WTC11 (cell line): ENCODE measurements around the gene MEGF6. TPM values are rescaled to one million over a fixed set of nuclear protein-coding genes. Genes with fewer than 3 reads are reported as not detected.

Source experiments
- ATAC-seq: fragments of 200-7000 bp; cut with Tn5 transposase; 2 replicates; pipeline ENCODE4 v1.10.0; 2021; ENCODE audit warnings: mild to moderate bottlenecking, moderate library complexity
- CTCF ChIA-PET: fragments of 300-600 bp; sonication (Branson Sonifier 250); formaldehyde crosslinking; loops from one replicate; lab custom pipeline; 2021; ENCODE audit warnings: antibody characterized with exemption; lab: Charles Lee
- POLR2A ChIA-PET: fragments of 350-600 bp; sonication (Branson Sonifier 250); formaldehyde crosslinking; loops from one replicate; lab custom pipeline; 2021; ENCODE audit warnings: antibody characterized with exemption; lab: Charles Lee
- DNase-seq: peaks from one replicate; pipeline ENCODE4 v3.0.0; 2021; ENCODE audit warnings: low spot score
- H3K27ac Mint-ChIP-seq: 2 replicates; pipeline ENCODE4 v1.8.0; 2021; ENCODE audit warnings: mixed read lengths
- H3K27me3 Mint-ChIP-seq: 2 replicates; pipeline ENCODE4 v1.8.0; 2021; ENCODE audit warnings: low read depth, mild to moderate bottlenecking, moderate library complexity, mixed read lengths
- H3K36me3 Mint-ChIP-seq: 2 replicates; pipeline ENCODE4 v1.8.0; 2021; ENCODE audit warnings: mixed read lengths
- H3K4me1 Mint-ChIP-seq: 2 replicates; pipeline ENCODE4 v1.8.0; 2022; ENCODE audit warnings: mixed read lengths
- H3K4me3 Mint-ChIP-seq: 2 replicates; pipeline ENCODE4 v1.8.0; 2021; ENCODE audit warnings: mild to moderate bottlenecking, moderate library complexity, mixed read lengths
- H3K9me3 Mint-ChIP-seq: 2 replicates; pipeline ENCODE4 v1.8.0; 2021; ENCODE audit warnings: mixed read lengths
- CREB1 ChIP-seq: sonication (generic); formaldehyde crosslinking; IDR thresholded peaks from 2 replicates; pipeline ENCODE4 v1.8.0; 2023; ENCODE audit warnings: mild to moderate bottlenecking, missing genetic modification reagents
- ELF4 ChIP-seq: sonication (generic); formaldehyde crosslinking; IDR thresholded peaks from 2 replicates; pipeline ENCODE4 v1.8.1; 2022; ENCODE audit warnings: low read depth, mild to moderate bottlenecking, moderate library complexity, missing genetic modification reagents
- ESRRA ChIP-seq: sonication (generic); formaldehyde crosslinking; IDR thresholded peaks from 2 replicates; pipeline ENCODE4 v1.8.1; 2022; ENCODE audit warnings: mild to moderate bottlenecking, missing genetic modification reagents, borderline replicate concordance
- FOXJ3 ChIP-seq: sonication (generic); formaldehyde crosslinking; IDR thresholded peaks from 2 replicates; pipeline ENCODE4 v1.9.0; 2021; ENCODE audit warnings: missing genetic modification reagents, mild to moderate bottlenecking, borderline replicate concordance
- FOXK1 ChIP-seq: sonication (generic); formaldehyde crosslinking; IDR thresholded peaks from 2 replicates; pipeline ENCODE4 v1.8.0; 2022; ENCODE audit warnings: mild to moderate bottlenecking, moderate library complexity, missing genetic modification reagents
- FOXP1 ChIP-seq: sonication (generic); formaldehyde crosslinking; IDR thresholded peaks from 2 replicates; pipeline ENCODE4 v1.8.0; 2022; ENCODE audit warnings: missing genetic modification reagents, mild to moderate bottlenecking, moderate library complexity, borderline replicate concordance
- GABPB1 ChIP-seq: sonication (generic); formaldehyde crosslinking; IDR thresholded peaks from 2 replicates; pipeline ENCODE4 v1.8.1; 2023; ENCODE audit warnings: mild to moderate bottlenecking, missing genetic modification reagents
- GRHL2 ChIP-seq: fragments of 250-450 bp; sonication (Bioruptor Pico); IDR thresholded peaks from 2 replicates; pipeline ENCODE4 v1.8.0; 2022; ENCODE audit warnings: mild to moderate bottlenecking, moderate library complexity; ENCODE audit not compliant: insufficient replicate concordance, severe bottlenecking
- GTF2I ChIP-seq: fragments of 250-450 bp; sonication (Bioruptor Pico); conservative IDR thresholded peaks from 2 replicates; pipeline ENCODE4 v1.4.0; 2021; ENCODE audit warnings: mild to moderate bottlenecking
- KAT7 ChIP-seq: sonication (generic); formaldehyde crosslinking; IDR thresholded peaks from 2 replicates; pipeline ENCODE4 v1.8.1; 2023; ENCODE audit warnings: missing genetic modification reagents, mild to moderate bottlenecking, borderline replicate concordance
- MXD4 ChIP-seq: fragments of 250-450 bp; sonication (Bioruptor Pico); IDR thresholded peaks from 2 replicates; pipeline ENCODE4 v1.8.0; 2021; ENCODE audit warnings: mild to moderate bottlenecking, moderate library complexity, borderline replicate concordance
- MYBL2 ChIP-seq: sonication (generic); formaldehyde crosslinking; IDR thresholded peaks from 2 replicates; pipeline ENCODE4 v1.8.1; 2023; ENCODE audit warnings: mild to moderate bottlenecking, moderate library complexity, missing genetic modification reagents
- NFE2L1 ChIP-seq: sonication (generic); formaldehyde crosslinking; IDR thresholded peaks from 2 replicates; pipeline ENCODE4 v1.8.1; 2023; ENCODE audit warnings: missing genetic modification reagents
- OVOL2 ChIP-seq: fragments of 250-450 bp; sonication (Bioruptor Pico); IDR thresholded peaks from 2 replicates; pipeline ENCODE4 v1.9.0; 2021; ENCODE audit warnings: mild to moderate bottlenecking, borderline replicate concordance
- RELA ChIP-seq: sonication (generic); formaldehyde crosslinking; IDR thresholded peaks from 2 replicates; pipeline ENCODE4 v1.8.1; 2022; ENCODE audit warnings: missing genetic modification reagents, mild to moderate bottlenecking, borderline replicate concordance
- RORB ChIP-seq: fragments of 250-450 bp; sonication (Bioruptor Pico); IDR thresholded peaks from 2 replicates; pipeline ENCODE4 v1.9.0; 2021; ENCODE audit warnings: mild to moderate bottlenecking
- SMAD3 ChIP-seq: sonication (generic); formaldehyde crosslinking; IDR thresholded peaks from 2 replicates; pipeline ENCODE4 v1.8.0; 2022; ENCODE audit warnings: missing genetic modification reagents, mild to moderate bottlenecking, borderline replicate concordance
- SOX15 ChIP-seq: fragments of 250-450 bp; sonication (Bioruptor Pico); IDR thresholded peaks from 2 replicates; pipeline ENCODE4 v1.9.0; 2021; ENCODE audit warnings: mild to moderate bottlenecking
- SP1 ChIP-seq: sonication (generic); formaldehyde crosslinking; conservative IDR thresholded peaks from 2 replicates; pipeline ENCODE4 v1.8.1; 2022; ENCODE audit warnings: missing genetic modification reagents
- TCF7 ChIP-seq: sonication (generic); formaldehyde crosslinking; IDR thresholded peaks from 2 replicates; pipeline ENCODE4 v1.8.0; 2022; ENCODE audit warnings: mild to moderate bottlenecking, low read depth, missing genetic modification reagents, moderate library complexity
- ZNF138 ChIP-seq: sonication (generic); formaldehyde crosslinking; conservative IDR thresholded peaks from 2 replicates; pipeline ENCODE4 v1.8.1; 2022; ENCODE audit warnings: mild to moderate bottlenecking, moderate library complexity, missing genetic modification reagents
- ZNF396 ChIP-seq: fragments of 250-450 bp; sonication (Bioruptor Pico); IDR thresholded peaks from 2 replicates; pipeline ENCODE4 v1.8.0; 2021; ENCODE audit warnings: mild to moderate bottlenecking, moderate library complexity, borderline replicate concordance
- ZNF423 ChIP-seq: fragments of 250-450 bp; sonication (Bioruptor Pico); IDR thresholded peaks from 2 replicates; pipeline ENCODE4 v2.1.2; 2022; ENCODE audit warnings: mild to moderate bottlenecking, moderate library complexity
- total RNA-seq: library from RNA; stranded (reverse); gene quantifications from 3 replicates; pipeline ENCODE4 v1.2.3, GENCODE V29; 2021
- TF ChIP-seq, protein P1 (sequence below): sonication (generic); formaldehyde crosslinking; IDR thresholded peaks from 2 replicates; pipeline ENCODE4 v1.8.1; 2023; ENCODE audit warnings: mild to moderate bottlenecking, missing genetic modification reagents, borderline replicate concordance
- TF ChIP-seq, protein P2 (sequence below): fragments of 250-450 bp; sonication (Bioruptor Pico); IDR thresholded peaks from 2 replicates; pipeline ENCODE4 v2.1.2; 2022; ENCODE audit warnings: mild to moderate bottlenecking, moderate library complexity
- TF ChIP-seq, protein P3 (sequence below): sonication (generic); formaldehyde crosslinking; IDR thresholded peaks from 2 replicates; pipeline ENCODE4 v1.8.1; 2022; ENCODE audit warnings: low read depth, mild to moderate bottlenecking, moderate library complexity, missing genetic modification reagents, borderline replicate concordance
- TF ChIP-seq, protein P4 (sequence below): sonication (generic); formaldehyde crosslinking; IDR thresholded peaks from 2 replicates; pipeline ENCODE4 v1.8.1; 2022; ENCODE audit warnings: mild to moderate bottlenecking, missing genetic modification reagents, moderate library complexity, borderline replicate concordance
- TF ChIP-seq, protein P5 (sequence below): sonication (generic); formaldehyde crosslinking; IDR thresholded peaks from 2 replicates; pipeline ENCODE4 v1.8.1; 2023; ENCODE audit warnings: mild to moderate bottlenecking, missing genetic modification reagents

MEGF6 gene
- total RNA-seq, 1 experiment from 2014 or later: 24.9 TPM

DNA sequence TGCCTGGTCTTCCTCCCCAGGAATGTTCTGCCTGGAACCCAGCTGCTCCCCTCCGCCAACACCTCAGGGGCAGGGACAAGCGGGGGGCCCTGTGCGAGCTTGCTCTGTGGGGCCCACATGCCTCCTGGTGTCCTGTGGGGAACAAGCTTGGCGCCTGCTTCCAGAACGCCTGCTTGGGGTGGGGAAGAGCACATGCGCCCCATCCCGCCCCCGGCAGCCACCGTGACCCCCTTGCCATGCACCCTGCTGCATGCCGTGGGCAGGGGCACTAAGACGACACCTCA lies 57.4 kb downstream of the MEGF6 start:
- Mint-ChIP-seq H3K27ac (no peak overlapping the region), H3K9me3 (no peaks in the 10 kb centered on the region), H3K4me3 (no peak overlapping the region), H3K27me3 (no peaks in the 10 kb centered on the region; the same call in 1 of the 2 replicates), H3K36me3 (no peaks in the 10 kb centered on the region), H3K4me1 (no peaks in the 10 kb centered on the region)
- ChIA-PET POLR2A (no interaction called here), CTCF (interaction anchor here (1.3 to 2.9 kb wide), 4 partner anchors 10 to 101 kb away, joined by 3 to 11 read pairs (median 4); no protein-coding TSS in a partner anchor)
- no peak for TF ChIP-seq TCF7
- no peak for TF ChIP-seq FOXP1 (CRISPR knock-in tag)
- no peak for TF ChIP-seq MYBL2 (CRISPR knock-in tag)
- TF ChIP-seq ELF4: no peak
- TF ChIP-seq OVOL2 (CRISPR knock-in tag): no peak
- TF ChIP-seq, protein P1, sequence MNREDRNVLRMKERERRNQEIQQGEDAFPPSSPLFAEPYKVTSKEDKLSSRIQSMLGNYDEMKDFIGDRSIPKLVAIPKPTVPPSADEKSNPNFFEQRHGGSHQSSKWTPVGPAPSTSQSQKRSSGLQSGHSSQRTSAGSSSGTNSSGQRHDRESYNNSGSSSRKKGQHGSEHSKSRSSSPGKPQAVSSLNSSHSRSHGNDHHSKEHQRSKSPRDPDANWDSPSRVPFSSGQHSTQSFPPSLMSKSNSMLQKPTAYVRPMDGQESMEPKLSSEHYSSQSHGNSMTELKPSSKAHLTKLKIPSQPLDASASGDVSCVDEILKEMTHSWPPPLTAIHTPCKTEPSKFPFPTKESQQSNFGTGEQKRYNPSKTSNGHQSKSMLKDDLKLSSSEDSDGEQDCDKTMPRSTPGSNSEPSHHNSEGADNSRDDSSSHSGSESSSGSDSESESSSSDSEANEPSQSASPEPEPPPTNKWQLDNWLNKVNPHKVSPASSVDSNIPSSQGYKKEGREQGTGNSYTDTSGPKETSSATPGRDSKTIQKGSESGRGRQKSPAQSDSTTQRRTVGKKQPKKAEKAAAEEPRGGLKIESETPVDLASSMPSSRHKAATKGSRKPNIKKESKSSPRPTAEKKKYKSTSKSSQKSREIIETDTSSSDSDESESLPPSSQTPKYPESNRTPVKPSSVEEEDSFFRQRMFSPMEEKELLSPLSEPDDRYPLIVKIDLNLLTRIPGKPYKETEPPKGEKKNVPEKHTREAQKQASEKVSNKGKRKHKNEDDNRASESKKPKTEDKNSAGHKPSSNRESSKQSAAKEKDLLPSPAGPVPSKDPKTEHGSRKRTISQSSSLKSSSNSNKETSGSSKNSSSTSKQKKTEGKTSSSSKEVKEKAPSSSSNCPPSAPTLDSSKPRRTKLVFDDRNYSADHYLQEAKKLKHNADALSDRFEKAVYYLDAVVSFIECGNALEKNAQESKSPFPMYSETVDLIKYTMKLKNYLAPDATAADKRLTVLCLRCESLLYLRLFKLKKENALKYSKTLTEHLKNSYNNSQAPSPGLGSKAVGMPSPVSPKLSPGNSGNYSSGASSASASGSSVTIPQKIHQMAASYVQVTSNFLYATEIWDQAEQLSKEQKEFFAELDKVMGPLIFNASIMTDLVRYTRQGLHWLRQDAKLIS: no peak
- no peak for TF ChIP-seq ZNF138
- TF ChIP-seq SP1 (CRISPR knock-in tag): no peak
- no peak for TF ChIP-seq GTF2I (CRISPR knock-in tag)
- TF ChIP-seq, protein P2, sequence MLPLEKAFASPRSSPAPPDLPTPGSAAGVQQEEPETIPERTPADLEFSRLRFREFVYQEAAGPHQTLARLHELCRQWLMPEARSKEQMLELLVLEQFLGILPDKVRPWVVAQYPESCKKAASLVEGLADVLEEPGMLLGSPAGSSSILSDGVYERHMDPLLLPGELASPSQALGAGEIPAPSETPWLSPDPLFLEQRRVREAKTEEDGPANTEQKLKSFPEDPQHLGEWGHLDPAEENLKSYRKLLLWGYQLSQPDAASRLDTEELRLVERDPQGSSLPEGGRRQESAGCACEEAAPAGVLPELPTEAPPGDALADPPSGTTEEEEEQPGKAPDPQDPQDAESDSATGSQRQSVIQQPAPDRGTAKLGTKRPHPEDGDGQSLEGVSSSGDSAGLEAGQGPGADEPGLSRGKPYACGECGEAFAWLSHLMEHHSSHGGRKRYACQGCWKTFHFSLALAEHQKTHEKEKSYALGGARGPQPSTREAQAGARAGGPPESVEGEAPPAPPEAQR: no peak
- TF ChIP-seq NFE2L1: no peak
- TF ChIP-seq CREB1: no peak
- no peak for TF ChIP-seq FOXK1 (CRISPR knock-in tag)
- TF ChIP-seq, protein P3, sequence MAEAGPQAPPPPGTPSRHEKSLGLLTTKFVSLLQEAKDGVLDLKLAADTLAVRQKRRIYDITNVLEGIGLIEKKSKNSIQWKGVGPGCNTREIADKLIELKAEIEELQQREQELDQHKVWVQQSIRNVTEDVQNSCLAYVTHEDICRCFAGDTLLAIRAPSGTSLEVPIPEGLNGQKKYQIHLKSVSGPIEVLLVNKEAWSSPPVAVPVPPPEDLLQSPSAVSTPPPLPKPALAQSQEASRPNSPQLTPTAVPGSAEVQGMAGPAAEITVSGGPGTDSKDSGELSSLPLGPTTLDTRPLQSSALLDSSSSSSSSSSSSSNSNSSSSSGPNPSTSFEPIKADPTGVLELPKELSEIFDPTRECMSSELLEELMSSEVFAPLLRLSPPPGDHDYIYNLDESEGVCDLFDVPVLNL: no peak
- TF ChIP-seq KAT7 (CRISPR knock-in tag): no peak
- no peak for TF ChIP-seq GABPB1 (CRISPR knock-in tag)
- TF ChIP-seq ZNF396 (CRISPR knock-in tag): no peak
- DNase-seq: no peak
- ATAC-seq: no peak

DNA sequence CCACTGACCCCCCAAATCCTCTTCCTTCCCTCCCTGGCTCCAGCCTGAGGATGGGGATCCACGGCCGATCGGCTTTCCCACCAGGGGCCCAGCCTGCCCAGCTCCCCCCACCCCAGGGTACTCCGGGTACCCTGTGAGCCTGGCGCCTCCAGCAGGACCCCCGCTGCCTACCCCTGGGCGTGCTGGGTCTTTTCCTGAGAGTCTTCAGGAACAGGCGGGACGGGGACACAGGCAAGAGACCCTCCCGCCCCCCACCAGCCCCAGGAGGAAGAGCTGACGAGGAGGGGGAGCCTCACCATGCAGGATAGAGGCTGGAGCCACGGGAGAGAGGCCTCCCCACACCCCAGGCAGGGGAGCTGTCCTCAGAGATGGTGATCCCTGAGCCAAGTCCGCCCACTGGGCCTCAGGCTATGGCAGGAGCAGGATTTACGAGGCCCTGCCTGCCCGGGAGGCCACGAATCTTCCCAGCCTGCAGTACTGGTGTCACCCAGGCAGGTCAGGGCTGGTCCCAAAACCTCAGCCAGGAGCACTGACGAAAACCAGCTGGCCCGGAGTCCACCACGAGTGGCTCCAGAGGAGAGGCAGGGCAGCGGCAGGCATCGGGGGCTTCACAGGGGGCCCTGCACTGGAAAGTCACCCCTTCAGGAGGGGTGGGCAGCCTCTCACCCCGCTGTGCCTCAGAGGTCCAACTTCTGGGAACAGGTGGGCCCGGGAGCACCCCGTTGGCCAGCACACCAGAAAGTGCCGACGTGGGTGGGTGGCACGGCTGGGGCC lies 58.0 kb downstream of the MEGF6 start:
- H3K9me3 Mint-ChIP-seq: no peaks in the 10 kb centered on the region
- no peaks in the 10 kb centered on the region; the same call in 1 of the 2 replicates for H3K27me3 Mint-ChIP-seq
- ATAC-seq: no peak
- no peak overlapping the region for H3K4me3 Mint-ChIP-seq
- H3K27ac Mint-ChIP-seq: no peak overlapping the region
- POLR2A ChIA-PET: interaction anchor here (0.6 kb wide), 1 partner anchor 17 kb away, joined by 3 read pairs; no protein-coding TSS in a partner anchor
- H3K36me3 Mint-ChIP-seq: no peaks in the 10 kb centered on the region
- CTCF ChIA-PET: interaction anchor here (0.9 to 2.9 kb wide), 5 partner anchors 12 to 100 kb away, joined by 3 to 11 read pairs (median 4); no protein-coding TSS in a partner anchor
- H3K4me1 Mint-ChIP-seq: no peaks in the 10 kb centered on the region
- DNase-seq: no peak
- TF ChIP-seq, protein P4, sequence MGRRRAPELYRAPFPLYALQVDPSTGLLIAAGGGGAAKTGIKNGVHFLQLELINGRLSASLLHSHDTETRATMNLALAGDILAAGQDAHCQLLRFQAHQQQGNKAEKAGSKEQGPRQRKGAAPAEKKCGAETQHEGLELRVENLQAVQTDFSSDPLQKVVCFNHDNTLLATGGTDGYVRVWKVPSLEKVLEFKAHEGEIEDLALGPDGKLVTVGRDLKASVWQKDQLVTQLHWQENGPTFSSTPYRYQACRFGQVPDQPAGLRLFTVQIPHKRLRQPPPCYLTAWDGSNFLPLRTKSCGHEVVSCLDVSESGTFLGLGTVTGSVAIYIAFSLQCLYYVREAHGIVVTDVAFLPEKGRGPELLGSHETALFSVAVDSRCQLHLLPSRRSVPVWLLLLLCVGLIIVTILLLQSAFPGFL: no peak
- TF ChIP-seq RORB (CRISPR knock-in tag) (no peak), TCF7 (no peak), SOX15 (no peak), ESRRA (CRISPR knock-in tag) (no peak), FOXK1 (CRISPR knock-in tag) (no peak), SMAD3 (CRISPR knock-in tag) (no peak), FOXJ3 (no peak), MXD4 (CRISPR knock-in tag) (no peak), GRHL2 (CRISPR knock-in tag) (no peak), ZNF423 (CRISPR knock-in tag) (no peak), RELA (no peak)
- TF ChIP-seq, protein P5, sequence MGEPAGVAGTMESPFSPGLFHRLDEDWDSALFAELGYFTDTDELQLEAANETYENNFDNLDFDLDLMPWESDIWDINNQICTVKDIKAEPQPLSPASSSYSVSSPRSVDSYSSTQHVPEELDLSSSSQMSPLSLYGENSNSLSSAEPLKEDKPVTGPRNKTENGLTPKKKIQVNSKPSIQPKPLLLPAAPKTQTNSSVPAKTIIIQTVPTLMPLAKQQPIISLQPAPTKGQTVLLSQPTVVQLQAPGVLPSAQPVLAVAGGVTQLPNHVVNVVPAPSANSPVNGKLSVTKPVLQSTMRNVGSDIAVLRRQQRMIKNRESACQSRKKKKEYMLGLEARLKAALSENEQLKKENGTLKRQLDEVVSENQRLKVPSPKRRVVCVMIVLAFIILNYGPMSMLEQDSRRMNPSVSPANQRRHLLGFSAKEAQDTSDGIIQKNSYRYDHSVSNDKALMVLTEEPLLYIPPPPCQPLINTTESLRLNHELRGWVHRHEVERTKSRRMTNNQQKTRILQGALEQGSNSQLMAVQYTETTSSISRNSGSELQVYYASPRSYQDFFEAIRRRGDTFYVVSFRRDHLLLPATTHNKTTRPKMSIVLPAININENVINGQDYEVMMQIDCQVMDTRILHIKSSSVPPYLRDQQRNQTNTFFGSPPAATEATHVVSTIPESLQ (CRISPR knock-in tag): no peak
